ENCODE measurements around the gene MRPL20. TPM values are rescaled to one million over a fixed set of nuclear protein-coding genes. Genes with fewer than 3 reads are reported as not detected.
"Not testable (repeated sequence)": the region's sequence is repeated elsewhere in the genome, so short reads cannot be mapped to it uniquely, and the experiment has no call there.

The MRPL20 gene
- total RNA-seq, 4 donors from 2014 or later: 106 to 170 (median 136) TPM

DNA sequence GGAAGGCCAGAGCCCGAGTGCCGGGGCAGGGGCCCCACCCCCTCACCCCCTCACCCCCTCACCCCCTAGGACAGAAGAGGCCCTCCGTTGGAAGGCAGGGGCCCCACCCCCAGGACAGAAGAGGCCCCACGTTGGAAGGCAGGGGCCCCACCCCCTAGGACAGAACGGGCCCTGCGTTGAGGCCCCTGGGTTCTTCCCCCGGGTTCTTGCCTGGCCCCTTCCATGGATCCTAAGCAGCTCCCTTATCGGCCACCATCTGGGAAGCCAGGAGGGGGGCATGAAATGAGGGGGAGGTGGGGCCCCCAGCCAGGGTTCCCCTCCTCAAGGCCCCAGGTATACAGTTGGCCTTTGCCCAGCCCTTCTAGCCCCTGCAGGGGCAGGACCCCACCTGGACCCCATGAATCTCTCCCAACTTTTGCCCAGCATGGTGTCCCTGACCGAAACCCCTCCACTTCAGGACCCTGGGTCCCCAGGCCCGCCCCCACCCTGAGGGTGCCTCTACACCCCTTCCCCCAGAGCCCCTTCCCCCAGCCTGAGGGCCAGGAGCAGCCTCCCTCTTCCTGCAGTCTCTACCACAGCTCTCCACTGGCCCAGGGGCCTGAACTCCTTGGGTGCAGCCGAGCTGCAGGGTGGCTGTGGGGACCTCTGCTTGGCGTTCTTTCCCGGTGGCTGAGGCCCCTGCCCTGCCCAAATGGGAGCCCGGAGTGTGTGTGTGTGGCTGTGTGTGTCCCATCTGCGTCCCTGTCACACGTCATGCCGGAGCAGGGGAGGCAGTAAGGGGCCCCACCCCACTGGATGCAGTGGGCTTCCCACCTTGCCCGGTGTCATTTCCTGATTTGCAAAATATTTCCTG, 24.1 kb upstream of the MRPL20 start:
- no peak for DNase-seq (ENCODE audit: low spot score)

DNA sequence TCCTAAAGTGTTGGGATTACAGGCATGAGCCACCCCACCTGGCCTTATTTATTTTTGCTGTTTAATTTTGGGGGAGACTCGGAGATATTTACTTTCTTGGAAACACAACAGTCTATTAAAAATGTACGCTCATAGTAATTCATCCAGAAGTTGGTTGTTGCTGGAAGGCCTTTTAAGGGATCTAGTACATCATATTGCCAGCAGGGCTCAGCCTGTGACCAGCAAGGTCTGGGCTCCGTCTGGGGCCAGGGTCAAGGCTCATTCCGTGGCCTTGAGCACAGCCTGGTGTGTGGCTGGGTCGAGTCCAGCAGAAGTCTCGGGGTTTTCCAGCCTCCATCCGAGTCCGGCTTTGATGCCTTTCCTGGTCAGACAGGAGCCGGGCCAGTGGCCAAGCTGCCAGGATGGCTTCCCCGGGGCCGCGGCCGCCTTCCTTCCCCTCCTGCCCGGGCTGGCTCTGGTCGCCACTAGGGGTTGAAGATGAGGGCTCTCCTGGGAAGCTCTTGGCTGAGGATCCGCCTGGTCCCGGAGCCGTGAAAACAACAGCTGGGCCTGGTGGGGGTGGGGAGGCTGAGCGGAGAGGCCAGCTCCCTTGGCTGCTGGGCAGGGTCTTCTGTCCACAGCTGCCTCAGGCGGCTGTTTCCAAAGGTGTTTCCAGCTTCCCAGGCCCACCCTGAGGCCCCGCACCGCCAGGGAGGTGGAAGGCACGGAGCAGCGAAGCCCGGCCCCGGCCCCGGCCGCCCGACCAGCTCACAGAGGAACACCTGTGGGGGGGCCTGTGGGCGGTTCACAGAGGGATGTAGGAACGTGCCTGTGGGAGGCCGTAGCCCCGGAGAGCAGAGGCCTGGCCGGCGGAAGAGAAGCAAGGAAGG, 23.3 kb upstream of the MRPL20 start:
- DNase-seq (ENCODE audit: low spot score): no peak
- ATAC-seq (ENCODE audit: low FRiP score): no peak
- TF ChIP-seq, protein P1, sequence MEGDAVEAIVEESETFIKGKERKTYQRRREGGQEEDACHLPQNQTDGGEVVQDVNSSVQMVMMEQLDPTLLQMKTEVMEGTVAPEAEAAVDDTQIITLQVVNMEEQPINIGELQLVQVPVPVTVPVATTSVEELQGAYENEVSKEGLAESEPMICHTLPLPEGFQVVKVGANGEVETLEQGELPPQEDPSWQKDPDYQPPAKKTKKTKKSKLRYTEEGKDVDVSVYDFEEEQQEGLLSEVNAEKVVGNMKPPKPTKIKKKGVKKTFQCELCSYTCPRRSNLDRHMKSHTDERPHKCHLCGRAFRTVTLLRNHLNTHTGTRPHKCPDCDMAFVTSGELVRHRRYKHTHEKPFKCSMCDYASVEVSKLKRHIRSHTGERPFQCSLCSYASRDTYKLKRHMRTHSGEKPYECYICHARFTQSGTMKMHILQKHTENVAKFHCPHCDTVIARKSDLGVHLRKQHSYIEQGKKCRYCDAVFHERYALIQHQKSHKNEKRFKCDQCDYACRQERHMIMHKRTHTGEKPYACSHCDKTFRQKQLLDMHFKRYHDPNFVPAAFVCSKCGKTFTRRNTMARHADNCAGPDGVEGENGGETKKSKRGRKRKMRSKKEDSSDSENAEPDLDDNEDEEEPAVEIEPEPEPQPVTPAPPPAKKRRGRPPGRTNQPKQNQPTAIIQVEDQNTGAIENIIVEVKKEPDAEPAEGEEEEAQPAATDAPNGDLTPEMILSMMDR (IDR thresholded peaks at IDR 0.05): no peak

More for the DNA sequence above, 24.1 kb upstream of the MRPL20 start:
- TF ChIP-seq, protein P1 (IDR thresholded peaks at IDR 0.05): no peak
- ATAC-seq (ENCODE audit: low FRiP score): no peak

DNA sequence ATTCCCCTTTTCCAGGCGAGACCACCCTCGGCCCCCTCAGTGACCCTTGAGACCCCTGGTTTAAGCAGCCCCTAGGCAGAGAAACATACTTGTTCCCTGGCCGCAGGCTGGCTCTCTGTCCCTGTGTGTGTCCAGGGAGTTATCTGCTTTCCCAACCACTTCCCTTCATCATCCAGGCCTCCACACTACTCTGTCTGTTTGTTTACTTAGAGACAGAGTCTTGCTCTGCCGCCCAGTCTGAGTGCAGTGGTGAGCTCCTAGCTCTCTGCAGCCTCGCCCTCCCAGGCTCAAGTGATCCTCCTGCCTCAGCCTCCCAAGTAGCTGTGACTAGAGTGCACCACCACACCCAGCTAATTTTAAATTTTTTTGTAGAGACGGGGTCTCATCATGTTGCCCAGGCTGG, 22.6 kb upstream of the MRPL20 start:
- no peak for DNase-seq (ENCODE audit: low spot score)
- no peak for ATAC-seq (ENCODE audit: low FRiP score)
- TF ChIP-seq, protein P1 (IDR thresholded peaks at IDR 0.05): no peak

GRCh38 chr1:1428967-1429366, 21.9 kb upstream of the MRPL20 start:
- ATAC-seq (ENCODE audit: low FRiP score); DNase-seq (ENCODE audit: low spot score): not testable (repeated sequence)

- TF ChIP-seq, protein P1 (IDR thresholded peaks at IDR 0.05): no peak
- ATAC-seq (ENCODE audit: low FRiP score): no peak
- no peak for DNase-seq (ENCODE audit: low spot score)
Measured at GRCh38 chr1:1428174-1428573, 21.1 kb upstream of the MRPL20 start.

- DNase-seq (ENCODE audit: low spot score) (no peak), ATAC-seq (ENCODE audit: low FRiP score) (no peak)
- TF ChIP-seq, protein P1 (IDR thresholded peaks at IDR 0.05): no peak
Measured at GRCh38 chr1:1427820-1428148, 20.7 kb upstream of the MRPL20 start.

DNA sequence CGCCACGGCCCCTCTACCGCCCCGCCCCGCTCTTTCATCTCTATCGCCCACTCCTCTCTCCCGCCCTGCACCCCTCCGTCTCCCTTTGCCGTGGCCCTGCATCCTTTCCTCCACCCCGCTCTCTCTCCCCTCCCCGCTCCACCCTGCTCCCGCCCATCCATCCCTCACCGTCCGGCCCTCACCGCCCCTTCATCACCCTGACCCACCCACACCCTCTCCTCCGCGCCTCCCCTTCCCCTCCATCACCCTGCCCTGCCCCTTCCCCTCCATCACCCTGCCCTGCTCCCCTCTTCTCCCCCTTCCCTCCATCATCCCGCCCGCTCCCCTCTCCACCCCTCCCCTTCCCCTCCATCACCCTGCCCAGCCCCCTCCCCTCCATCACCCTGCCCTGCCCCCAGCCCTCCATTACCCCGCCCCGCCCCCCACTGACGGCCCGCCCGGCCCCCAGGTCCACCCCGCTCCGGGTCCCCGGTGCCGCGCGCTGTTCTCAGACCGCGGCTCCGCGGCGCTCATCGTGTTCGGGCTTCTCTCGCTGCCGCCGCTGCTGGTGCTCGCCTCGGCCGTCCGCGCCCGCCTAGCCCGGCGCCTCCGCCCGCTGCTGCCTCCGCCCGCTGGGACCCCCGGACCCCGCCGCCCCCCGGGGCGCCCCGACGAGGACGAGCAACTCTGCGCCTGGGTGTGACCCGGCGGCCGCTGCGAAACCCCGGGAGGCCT, 20.2 kb upstream of the MRPL20 start:
- no peak for ATAC-seq (ENCODE audit: low FRiP score)
- TF ChIP-seq, protein P1 (IDR thresholded peaks at IDR 0.05): no peak
- no peak for DNase-seq (ENCODE audit: low spot score)
